ENCODE results near the gene VPREB3.

GRCh38 chr22:23780146-23780748 lies 26.0 kb upstream of the VPREB3 start:
- no peak for TF ChIP-seq POLR2AphosphoS5 (IDR thresholded peaks at IDR 0.05)
- TF ChIP-seq, protein P1, sequence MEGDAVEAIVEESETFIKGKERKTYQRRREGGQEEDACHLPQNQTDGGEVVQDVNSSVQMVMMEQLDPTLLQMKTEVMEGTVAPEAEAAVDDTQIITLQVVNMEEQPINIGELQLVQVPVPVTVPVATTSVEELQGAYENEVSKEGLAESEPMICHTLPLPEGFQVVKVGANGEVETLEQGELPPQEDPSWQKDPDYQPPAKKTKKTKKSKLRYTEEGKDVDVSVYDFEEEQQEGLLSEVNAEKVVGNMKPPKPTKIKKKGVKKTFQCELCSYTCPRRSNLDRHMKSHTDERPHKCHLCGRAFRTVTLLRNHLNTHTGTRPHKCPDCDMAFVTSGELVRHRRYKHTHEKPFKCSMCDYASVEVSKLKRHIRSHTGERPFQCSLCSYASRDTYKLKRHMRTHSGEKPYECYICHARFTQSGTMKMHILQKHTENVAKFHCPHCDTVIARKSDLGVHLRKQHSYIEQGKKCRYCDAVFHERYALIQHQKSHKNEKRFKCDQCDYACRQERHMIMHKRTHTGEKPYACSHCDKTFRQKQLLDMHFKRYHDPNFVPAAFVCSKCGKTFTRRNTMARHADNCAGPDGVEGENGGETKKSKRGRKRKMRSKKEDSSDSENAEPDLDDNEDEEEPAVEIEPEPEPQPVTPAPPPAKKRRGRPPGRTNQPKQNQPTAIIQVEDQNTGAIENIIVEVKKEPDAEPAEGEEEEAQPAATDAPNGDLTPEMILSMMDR (IDR thresholded peaks at IDR 0.05): no peak
